HL-60 (cell line): ENCODE measurements around the gene NLRP6.

Experiments
- DNase-seq, 2 experiments: peaks; one replicate each; pipeline ENCODE4 v3.0.0-alpha.2; 2010 to 2020; ENCODE audit warnings: low read depth in 1 of 2, low spot score in 1 of 2
- H3K27ac ChIP-seq: fragments of 250-450 bp; sonication (Bioruptor Pico); replicated peaks from 2 replicates; pipeline ENCODE4 v1.5.1; 2020; ENCODE audit warnings: mild to moderate bottlenecking, moderate library complexity
- H3K27me3 ChIP-seq: fragments of 250-450 bp; sonication (Bioruptor Pico); 2 replicates; pipeline ENCODE4 v1.5.1; 2021; ENCODE audit warnings: mild to moderate bottlenecking, moderate library complexity; ENCODE audit not compliant: insufficient read depth, poor library complexity, severe bottlenecking
- H3K4me3 ChIP-seq: replicated peaks from 2 replicates; pipeline ENCODE4 v1.5.1; 2011; ENCODE audit warnings: mild to moderate bottlenecking, control low read depth, low read length; ENCODE audit not compliant: insufficient read depth
- GABPA ChIP-seq: IDR thresholded peaks from 2 replicates; pipeline ENCODE4 v1.6.1; 2012; ENCODE audit warnings: low read depth
- POLR2AphosphoS5 ChIP-seq: IDR thresholded peaks from 2 replicates; pipeline ENCODE4 v1.6.1; 2012; ENCODE audit warnings: low read depth
- SPI1 ChIP-seq: IDR thresholded peaks from 2 replicates; pipeline ENCODE4 v1.6.1; 2012; ENCODE audit warnings: low read depth, mild to moderate bottlenecking, borderline replicate concordance
- TF ChIP-seq, protein P1 (sequence below): IDR thresholded peaks from 2 replicates; pipeline ENCODE4 v1.6.1; 2012; ENCODE audit warnings: low read depth; ENCODE audit not compliant: insufficient replicate concordance
- TF ChIP-seq, protein P2 (sequence below): IDR thresholded peaks from one replicate; pipeline ENCODE4 v1.5.1; 2011; ENCODE audit warnings: low read length, control low read depth, inconsistent platforms; ENCODE audit not compliant: insufficient read depth

NLRP6 gene

DNA sequence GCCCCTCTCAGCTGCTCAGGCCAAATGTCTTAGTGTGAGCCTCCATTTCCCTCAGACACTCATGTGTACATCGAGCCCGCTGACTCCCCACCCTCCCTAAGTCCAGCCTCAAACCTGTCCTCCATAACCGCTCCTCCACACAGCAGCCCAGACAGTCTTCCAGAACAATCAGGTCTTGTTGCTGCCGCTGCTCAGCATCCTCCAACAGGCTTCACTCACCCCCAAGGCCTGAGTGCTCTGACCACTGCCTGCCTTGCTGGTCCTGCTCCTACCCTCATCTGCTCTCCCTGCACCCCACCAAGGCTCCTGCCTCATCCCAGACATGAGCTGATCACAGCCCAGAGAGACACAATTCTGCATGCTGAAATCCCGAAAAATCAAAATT lies 24.3 kb upstream of the NLRP6 start:
- TF ChIP-seq, protein P1, sequence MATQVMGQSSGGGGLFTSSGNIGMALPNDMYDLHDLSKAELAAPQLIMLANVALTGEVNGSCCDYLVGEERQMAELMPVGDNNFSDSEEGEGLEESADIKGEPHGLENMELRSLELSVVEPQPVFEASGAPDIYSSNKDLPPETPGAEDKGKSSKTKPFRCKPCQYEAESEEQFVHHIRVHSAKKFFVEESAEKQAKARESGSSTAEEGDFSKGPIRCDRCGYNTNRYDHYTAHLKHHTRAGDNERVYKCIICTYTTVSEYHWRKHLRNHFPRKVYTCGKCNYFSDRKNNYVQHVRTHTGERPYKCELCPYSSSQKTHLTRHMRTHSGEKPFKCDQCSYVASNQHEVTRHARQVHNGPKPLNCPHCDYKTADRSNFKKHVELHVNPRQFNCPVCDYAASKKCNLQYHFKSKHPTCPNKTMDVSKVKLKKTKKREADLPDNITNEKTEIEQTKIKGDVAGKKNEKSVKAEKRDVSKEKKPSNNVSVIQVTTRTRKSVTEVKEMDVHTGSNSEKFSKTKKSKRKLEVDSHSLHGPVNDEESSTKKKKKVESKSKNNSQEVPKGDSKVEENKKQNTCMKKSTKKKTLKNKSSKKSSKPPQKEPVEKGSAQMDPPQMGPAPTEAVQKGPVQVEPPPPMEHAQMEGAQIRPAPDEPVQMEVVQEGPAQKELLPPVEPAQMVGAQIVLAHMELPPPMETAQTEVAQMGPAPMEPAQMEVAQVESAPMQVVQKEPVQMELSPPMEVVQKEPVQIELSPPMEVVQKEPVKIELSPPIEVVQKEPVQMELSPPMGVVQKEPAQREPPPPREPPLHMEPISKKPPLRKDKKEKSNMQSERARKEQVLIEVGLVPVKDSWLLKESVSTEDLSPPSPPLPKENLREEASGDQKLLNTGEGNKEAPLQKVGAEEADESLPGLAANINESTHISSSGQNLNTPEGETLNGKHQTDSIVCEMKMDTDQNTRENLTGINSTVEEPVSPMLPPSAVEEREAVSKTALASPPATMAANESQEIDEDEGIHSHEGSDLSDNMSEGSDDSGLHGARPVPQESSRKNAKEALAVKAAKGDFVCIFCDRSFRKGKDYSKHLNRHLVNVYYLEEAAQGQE = no peak
- TF ChIP-seq GABPA = no peak
- TF ChIP-seq, protein P2, sequence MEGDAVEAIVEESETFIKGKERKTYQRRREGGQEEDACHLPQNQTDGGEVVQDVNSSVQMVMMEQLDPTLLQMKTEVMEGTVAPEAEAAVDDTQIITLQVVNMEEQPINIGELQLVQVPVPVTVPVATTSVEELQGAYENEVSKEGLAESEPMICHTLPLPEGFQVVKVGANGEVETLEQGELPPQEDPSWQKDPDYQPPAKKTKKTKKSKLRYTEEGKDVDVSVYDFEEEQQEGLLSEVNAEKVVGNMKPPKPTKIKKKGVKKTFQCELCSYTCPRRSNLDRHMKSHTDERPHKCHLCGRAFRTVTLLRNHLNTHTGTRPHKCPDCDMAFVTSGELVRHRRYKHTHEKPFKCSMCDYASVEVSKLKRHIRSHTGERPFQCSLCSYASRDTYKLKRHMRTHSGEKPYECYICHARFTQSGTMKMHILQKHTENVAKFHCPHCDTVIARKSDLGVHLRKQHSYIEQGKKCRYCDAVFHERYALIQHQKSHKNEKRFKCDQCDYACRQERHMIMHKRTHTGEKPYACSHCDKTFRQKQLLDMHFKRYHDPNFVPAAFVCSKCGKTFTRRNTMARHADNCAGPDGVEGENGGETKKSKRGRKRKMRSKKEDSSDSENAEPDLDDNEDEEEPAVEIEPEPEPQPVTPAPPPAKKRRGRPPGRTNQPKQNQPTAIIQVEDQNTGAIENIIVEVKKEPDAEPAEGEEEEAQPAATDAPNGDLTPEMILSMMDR = no peak
- no peak for TF ChIP-seq SPI1
- no peak for TF ChIP-seq POLR2AphosphoS5
- H3K27me3 ChIP-seq = no peaks in the 10 kb centered on the region
- DNase-seq = no peak
- H3K4me3 ChIP-seq = no peak overlapping the region
- no peak overlapping the region for H3K27ac ChIP-seq

DNA sequence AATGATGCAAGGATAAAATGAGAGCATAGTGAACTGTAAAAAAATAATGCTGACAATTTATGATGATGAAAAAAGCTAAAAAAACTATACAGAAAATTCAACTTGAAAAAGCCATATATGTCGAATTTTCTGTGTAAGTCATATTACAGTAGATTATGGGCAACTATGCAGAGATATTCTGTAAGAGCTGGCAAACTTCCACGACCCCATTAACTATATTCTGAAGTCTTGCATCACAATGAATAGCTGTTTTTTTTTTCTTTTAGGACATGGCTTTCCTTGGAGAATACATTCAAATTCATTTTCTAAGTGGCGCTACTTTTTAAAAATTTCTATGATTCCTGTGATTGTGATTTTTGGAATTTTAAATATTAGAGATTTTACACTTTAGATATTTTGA lies 23.0 kb upstream of the NLRP6 start:
- TF ChIP-seq SPI1 (no peak), POLR2AphosphoS5 (no peak), GABPA (no peak)
- TF ChIP-seq, protein P2 = no peak
- TF ChIP-seq, protein P1 = no peak
- Histone ChIP-seq H3K4me3 (no peak overlapping the region), H3K27ac (no peak overlapping the region), H3K27me3 (no peaks in the 10 kb centered on the region)
- DNase-seq = no peak

DNA sequence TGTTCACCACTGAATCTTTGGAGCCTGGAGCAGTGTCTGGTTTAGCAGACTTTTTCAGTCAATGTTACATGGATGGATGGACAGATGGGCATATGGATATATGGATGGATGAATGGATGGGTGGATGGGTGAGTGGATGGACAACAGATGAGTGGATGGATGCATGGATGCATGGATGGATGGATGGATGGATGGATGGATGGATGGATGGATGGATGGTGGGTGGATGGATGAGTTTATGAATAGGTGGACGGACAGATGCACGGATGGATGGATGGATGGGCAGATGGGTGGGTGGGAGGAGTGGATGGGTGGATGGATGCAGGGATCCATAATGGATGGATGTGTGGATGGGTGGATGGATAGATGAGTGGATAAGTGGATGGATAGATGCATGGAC lies 22.4 kb upstream of the NLRP6 start:
- H3K4me3 ChIP-seq = no peak overlapping the region
- no peak overlapping the region for H3K27ac ChIP-seq
- H3K27me3 ChIP-seq = no peaks in the 10 kb centered on the region
- TF ChIP-seq SPI1 = no peak
- DNase-seq = no peak

DNA sequence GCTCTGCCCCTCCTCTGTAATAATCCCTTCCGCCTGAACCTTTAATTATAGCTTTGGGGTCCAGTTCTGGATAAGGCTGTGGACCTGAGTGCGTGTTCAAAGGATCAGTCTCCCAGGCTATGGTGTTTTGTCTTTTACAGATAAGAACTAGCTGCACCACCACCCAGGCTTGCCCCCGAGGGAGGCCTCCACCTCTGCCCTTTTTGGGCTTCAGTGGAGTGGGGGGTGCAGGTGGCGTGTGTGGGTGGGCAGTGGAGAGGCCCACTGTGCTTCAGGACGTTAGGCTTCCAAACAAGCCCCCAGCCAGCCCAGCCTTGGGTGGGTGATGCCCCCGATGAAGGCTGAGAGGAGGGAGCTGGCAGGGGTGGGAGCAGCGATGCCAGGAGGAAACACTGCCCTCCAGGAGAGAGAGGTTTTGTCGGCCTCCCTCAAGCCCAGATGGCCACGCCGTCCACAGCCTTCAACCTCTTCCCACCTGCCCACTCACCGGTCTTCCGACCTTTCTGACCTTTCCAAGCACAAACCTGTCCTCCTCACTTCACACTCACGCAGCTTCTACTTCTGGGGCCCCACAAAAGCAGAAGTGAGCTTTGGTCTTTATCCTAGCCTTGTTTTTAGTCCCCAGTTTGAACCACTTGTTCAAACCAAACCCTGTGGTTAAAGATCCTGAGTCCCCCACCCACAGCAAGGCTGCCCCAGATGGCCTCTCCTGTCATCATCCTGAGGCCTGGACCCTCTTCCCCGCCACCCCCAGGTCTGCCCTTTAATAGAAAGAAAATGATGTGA lies 21.1 kb upstream of the NLRP6 start:
- no peaks in the 10 kb centered on the region for H3K27me3 ChIP-seq
- peak in 1 of 2 experiments; percentile 30 for DNase-seq
- H3K4me3 ChIP-seq = no peak overlapping the region
- TF ChIP-seq SPI1 = peak; percentile 94
- no peak for TF ChIP-seq GABPA
- no peak overlapping the region for H3K27ac ChIP-seq

DNA sequence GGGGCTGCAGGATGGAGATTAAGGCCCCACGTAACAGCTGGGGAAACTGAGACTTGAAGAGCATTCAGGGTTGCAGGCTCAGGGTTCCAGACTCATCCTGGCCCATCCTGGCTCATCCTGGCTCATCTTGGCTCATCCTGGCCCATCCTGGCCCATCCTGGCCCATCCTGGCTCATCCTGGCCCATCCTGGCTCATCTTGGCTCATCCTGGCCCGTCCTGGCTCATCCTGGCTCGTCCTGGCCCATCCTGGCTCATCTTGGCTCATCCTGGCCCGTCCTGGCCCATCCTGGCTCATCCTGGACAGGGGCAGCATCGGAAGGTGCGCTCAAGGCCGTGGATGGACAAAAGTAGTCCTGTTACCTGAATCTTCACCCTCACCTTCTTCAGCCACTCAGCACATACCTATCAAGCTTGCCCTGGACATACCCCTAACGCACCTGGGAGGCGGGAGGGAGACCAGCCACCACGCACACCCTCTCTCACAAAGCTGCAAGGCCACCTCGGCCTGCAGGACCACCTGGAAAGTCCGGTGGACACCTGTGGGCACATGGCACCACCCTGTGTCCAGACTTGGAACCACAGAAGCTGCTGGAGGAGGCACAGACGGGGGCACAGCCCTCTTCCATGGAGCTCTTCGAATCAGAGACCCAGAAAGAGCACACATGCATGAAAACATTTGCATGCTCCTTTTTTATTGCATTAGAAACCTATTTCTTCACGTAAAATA lies 20.3 kb upstream of the NLRP6 start:
- Histone ChIP-seq H3K27ac (no peak overlapping the region), H3K27me3 (no peaks in the 10 kb centered on the region), H3K4me3 (no peak overlapping the region)
- TF ChIP-seq GABPA = no peak
- DNase-seq = no peak
